Measurements from ENCODE around the gene KIAA1671.

Gene KIAA1671

DNA sequence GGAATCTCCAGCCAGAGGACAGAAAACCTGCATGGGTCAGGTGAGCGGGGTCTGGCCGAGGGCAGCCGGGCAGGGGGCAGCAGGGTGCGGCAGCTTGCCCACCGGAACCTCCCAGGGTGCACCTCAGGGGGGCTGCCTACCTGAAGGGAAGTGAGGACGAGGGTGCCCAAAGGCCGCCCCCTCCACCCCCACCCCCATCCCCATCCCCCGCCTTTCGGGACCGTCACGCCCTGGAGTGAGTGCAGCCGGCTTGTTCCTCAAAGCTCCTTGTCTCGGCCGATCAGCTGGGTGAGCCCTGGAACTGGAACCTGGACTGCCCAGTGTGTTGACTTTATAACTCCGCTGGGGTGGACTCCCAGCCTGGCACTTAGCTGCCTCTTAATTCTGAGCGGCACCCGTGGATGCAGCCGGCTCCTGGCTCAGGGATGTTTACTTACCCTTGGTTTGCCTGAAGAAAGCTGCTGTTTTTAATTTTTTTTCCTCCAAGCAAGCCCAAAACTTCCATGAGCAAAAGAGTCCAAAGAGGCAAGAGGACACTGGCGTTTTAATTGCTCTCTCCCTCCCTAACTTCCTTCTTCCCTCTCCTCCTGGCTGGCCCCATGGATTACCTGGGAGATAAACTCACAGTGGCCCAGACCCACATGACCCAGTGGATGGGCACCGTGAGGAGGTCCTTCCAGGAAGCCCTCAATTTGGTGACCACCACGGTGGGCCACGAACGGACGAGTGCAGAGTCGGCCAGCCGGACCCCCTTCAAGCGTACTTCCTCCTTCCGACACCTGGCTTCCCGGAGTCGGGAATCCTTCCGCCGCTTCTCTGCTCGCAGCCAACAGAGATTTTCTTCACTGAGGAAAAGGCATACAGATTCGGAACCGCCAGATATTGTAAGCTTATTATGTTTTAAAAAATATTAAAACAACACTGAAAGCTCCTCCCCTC lies 159.3 kb downstream of the KIAA1671 start:
- DNase-seq (ENCODE audit: low read depth, low spot score), result no peak
- ChIA-PET CTCF (interaction anchor here (1.4 to 2.2 kb wide), 2 partner anchors 9 to 36 kb away, joined by 3 to 10 read pairs; no protein-coding TSS in a partner anchor), POLR2A (no interaction called here)
- TF ChIP-seq, protein P1, sequence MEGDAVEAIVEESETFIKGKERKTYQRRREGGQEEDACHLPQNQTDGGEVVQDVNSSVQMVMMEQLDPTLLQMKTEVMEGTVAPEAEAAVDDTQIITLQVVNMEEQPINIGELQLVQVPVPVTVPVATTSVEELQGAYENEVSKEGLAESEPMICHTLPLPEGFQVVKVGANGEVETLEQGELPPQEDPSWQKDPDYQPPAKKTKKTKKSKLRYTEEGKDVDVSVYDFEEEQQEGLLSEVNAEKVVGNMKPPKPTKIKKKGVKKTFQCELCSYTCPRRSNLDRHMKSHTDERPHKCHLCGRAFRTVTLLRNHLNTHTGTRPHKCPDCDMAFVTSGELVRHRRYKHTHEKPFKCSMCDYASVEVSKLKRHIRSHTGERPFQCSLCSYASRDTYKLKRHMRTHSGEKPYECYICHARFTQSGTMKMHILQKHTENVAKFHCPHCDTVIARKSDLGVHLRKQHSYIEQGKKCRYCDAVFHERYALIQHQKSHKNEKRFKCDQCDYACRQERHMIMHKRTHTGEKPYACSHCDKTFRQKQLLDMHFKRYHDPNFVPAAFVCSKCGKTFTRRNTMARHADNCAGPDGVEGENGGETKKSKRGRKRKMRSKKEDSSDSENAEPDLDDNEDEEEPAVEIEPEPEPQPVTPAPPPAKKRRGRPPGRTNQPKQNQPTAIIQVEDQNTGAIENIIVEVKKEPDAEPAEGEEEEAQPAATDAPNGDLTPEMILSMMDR (IDR thresholded peaks at IDR 0.05; ENCODE audit: insufficient read depth, low read length, missing control alignments), result no peak
- H3K4me3 ChIP-seq (ENCODE audit: low read depth, low read length), result peak overlapping the region; percentile 60

DNA sequence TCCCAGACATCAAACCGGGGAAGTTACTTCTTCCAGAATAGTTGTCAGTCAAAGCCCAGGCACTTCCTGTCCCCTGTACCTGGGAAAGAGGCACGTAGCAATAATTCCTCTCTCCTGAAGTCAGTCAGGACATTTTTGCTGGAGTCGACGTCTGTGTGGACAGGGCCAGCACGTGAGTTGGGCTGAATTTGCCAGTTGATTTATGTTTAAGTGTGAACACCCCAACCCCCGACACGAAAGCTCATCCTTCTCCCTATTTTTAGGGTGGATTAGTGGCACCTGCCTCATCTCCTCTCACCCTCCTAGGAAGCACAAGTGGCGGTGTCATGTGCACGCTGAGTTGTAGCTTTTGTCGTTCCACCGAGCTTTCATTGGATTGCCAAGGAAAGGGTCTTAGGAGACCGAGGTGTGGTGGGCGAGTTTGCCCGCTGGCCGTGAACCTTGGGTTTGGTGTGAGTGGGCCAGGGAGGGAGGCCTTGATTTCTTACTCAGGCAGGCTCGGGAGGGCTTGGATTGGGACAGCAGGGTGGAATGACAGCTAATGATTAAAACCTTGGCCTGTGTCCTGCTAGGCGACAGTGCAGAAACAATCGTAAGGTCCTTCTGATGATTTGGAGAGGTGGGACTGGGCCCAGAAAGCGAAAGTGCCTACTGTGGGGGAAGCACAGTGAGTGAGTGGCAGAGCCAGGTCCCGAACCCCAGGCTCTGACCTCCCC lies 160.2 kb downstream of the KIAA1671 start:
- POLR2A ChIA-PET, result no interaction called here
- no peak for DNase-seq (ENCODE audit: low read depth, low spot score)
- H3K4me3 ChIP-seq (ENCODE audit: low read depth, low read length), result no peak overlapping the region
- CTCF ChIA-PET, result interaction anchor here (1.4 kb wide), 1 partner anchor 37 kb away, joined by 3 read pairs; no protein-coding TSS in a partner anchor
- TF ChIP-seq, protein P1 (IDR thresholded peaks at IDR 0.05; ENCODE audit: insufficient read depth, low read length, missing control alignments), result no peak

DNA sequence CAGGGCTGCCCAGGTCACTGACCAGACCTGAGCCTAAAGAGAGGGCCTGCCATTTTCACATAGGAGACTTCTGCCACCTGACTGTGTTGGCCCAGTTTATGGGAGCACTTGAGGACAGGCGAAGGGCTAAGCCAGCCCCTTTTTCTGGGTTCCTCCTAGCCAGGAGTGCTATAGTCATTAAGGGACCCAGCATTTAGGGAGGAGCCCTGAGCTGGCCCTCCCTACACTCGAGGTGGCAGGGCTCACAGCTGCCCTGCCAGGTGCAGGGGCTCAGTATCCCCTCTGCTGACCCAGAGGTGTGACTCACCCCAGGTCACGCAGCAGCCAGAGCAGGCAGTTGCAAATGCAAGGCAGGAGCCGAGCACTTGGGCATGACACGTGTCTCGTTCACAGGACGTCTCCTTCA lies 160.8 kb downstream of the KIAA1671 start:
- POLR2A ChIA-PET, result no interaction called here
- no peak for DNase-seq (ENCODE audit: low read depth, low spot score)
- H3K4me3 ChIP-seq (ENCODE audit: low read depth, low read length), result no peak overlapping the region
- CTCF ChIA-PET, result no interaction called here
- TF ChIP-seq, protein P1 (IDR thresholded peaks at IDR 0.05; ENCODE audit: insufficient read depth, low read length, missing control alignments), result no peak

DNA sequence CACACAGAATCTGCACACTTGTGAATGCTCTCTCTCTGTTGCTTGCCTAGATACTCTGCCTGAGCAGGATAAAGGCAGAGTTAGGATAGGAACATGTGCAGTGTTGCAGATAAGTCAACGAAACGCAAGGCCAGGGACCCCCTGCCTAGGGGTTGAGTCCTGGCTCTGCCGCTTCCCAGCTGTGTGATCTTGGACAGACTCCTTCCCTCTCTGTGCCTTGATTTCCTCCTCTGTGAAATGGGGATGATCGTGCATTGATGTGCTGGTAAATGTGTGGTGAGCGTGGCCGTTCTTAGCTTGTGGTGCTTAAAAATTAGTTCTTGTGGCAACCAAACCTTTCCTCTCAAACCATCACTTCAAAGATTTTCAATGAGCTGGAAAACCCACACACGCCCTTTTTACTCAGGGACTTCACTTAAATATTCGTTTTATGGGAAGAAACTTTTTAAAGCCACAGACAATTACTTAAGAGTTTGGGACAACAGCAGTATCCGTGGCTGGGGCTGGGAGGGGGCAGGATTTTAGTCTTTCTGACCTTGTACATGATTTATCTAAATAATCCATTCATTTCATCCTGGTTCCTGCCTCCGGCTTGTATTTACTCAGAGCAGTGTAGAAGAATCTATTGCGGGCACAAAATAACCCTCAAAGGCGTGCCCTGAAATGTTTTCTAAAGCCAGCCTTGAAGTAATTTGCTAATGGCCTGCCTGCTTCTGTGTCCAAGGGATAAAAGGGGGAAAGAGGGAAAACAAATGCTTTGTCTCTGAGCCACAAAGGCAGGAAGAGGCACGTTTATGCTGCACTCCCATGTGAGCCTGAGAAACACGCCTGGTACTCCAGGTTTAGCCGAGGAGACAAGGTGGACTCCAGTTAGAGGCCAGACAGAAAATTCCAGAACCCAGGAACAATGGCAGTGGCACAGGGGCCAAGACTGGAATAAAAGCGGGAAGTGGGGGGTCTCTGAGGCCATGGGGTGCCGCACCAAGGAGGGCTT lies 162.2 kb downstream of the KIAA1671 start:
- no peak overlapping the region for H3K4me3 ChIP-seq (ENCODE audit: low read depth, low read length)
- CTCF ChIA-PET, result no interaction called here
- POLR2A ChIA-PET, result no interaction called here
- DNase-seq (ENCODE audit: low read depth, low spot score), result no peak
- TF ChIP-seq, protein P1 (IDR thresholded peaks at IDR 0.05; ENCODE audit: insufficient read depth, low read length, missing control alignments), result no peak

DNA sequence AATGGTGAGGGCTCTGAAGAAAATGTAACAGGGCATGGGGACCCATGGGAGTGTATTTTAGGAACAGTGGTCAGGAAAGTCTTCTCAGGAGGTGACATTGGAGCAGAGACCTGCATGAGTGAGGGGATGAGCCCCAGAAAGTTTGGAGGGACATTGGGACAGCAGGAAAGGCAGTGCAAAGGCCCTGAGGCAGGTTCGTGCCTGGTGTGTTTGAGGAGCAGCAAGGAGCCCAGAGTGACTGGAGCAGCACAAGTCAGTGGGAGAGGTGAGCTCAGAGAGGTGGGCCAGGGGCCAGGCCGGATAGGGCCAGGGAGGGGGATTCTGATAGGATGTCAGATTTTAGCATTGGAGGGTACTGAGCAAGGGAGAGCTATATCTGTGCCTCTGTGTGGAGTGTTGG lies 167.1 kb downstream of the KIAA1671 start:
- DNase-seq (ENCODE audit: low read depth, low spot score), result no peak
- ChIA-PET POLR2A (no interaction called here), CTCF (interaction anchor here (3.5 kb wide), 1 partner anchor 9 kb away, joined by 10 read pairs; no protein-coding TSS in a partner anchor)
- TF ChIP-seq, protein P1 (IDR thresholded peaks at IDR 0.05; ENCODE audit: insufficient read depth, low read length, missing control alignments), result no peak
- no peak overlapping the region for H3K4me3 ChIP-seq (ENCODE audit: low read depth, low read length)
